Heart left ventricle (tissue), 16 donors: ENCODE measurements around the gene BRMS1L. TPM values are rescaled to one million over a fixed set of nuclear protein-coding genes. Genes with fewer than 3 reads are reported as not detected.

Experiments used
- ATAC-seq, 4 donors: fragments of 200-7000 bp; cut with Tn5 transposase; one replicate each; pipeline ENCODE4 v1.9.1; 2020 to 2022; ENCODE audit warnings: moderate library complexity in 4 of 4, mild to moderate bottlenecking in 3 of 4, moderate number of reproducible peaks in 1 of 4
- DNase-seq, 5 donors: peaks; one replicate each; pipeline ENCODE4 v3.0.0-alpha.2; 2020
- H3K27ac ChIP-seq, 12 donors: fragments of 200-600 bp; sonication (generic) in 4 of 12; one replicate each; pipeline versions ENCODE4 v1.5.0 to v1.8.0; 2016 to 2022; ENCODE audit warnings: mild to moderate bottlenecking in 2 of 12
- H3K27me3 ChIP-seq, 9 donors: fragments of 200-600 bp; sonication (generic) in 2 of 9; one replicate each; pipeline versions ENCODE4 v1.5.1 to v1.8.0; 2016 to 2022; ENCODE audit warnings: mild to moderate bottlenecking in 3 of 9
- H3K36me3 ChIP-seq, 9 donors: fragments of 200-600 bp; sonication (generic) in 2 of 9; one replicate each; pipeline versions ENCODE4 v1.5.0 to v1.8.0; 2018 to 2022; ENCODE audit warnings: mild to moderate bottlenecking in 2 of 9
- H3K4me1 ChIP-seq, 12 donors: fragments of 200-600 bp; sonication (generic) in 4 of 12; one replicate each; pipeline versions ENCODE4 v1.5.0 to v1.8.0; 2016 to 2022; ENCODE audit warnings: mild to moderate bottlenecking in 3 of 12
- H3K4me3 ChIP-seq, 12 donors: fragments of 200-600 bp; sonication (generic) in 4 of 12; one replicate each; pipeline versions ENCODE4 v1.5.0 to v1.8.0; 2017 to 2022; ENCODE audit warnings: mild to moderate bottlenecking in 9 of 12, moderate library complexity in 4 of 12
- H3K9me3 ChIP-seq, 12 donors: fragments of 200-600 bp; sonication (generic) in 4 of 12; one replicate each; pipeline versions ENCODE4 v1.5.0 to v1.8.0; 2016 to 2022; ENCODE audit warnings: mild to moderate bottlenecking in 1 of 12
- POLR2A ChIP-seq, 2 donors: fragments of 450-650 bp; IDR thresholded peaks; one replicate each; pipeline ENCODE4 v1.6.1; 2017; ENCODE audit warnings: antibody characterized with exemption in 2 of 2, mild to moderate bottlenecking in 2 of 2, moderate library complexity in 2 of 2
- WGBS, 4 donors: extraction: QIAGEN DNeasy Blood & Tissue Kit in 2 of 4; methylation state at CpG; one replicate each; pipeline versions ENCODE4 v1.1.5 to v1.1.7; 2013 to 2018; 5-methylcytosine and 5-hydroxymethylcytosine counted together
- intact Hi-C, 10 donors: fragments of 100-400 bp; cut with DNase I; formaldehyde crosslinking; loops; one replicate each; pipeline versions ENCODE4 v1.11.1 to v1.14.2; 2022
- polyA plus RNA-seq, 2 donors: library from polyadenylated mRNA; stranded (reverse); fragments of 200-250 nt; gene quantifications; one replicate each; pipeline ENCODE4 v1.2.3, GENCODE V29; 2013
- total RNA-seq, 9 donors: library from RNA; depleted of rRNA in 2 of 9; stranded (reverse); fragments of >200 nt in 2 of 9; fragmentation: NEBNext Ultra II Directional in 3 of 9; extraction: Animal tissue kit (Norgen Biotek cat#: 25700) in 3 of 9; gene quantifications; one replicate each; pipeline versions ENCODE4 v1.1.0 to v1.2.4, GENCODE V29; 2016 to 2023
- TF ChIP-seq, protein P1 (sequence below), 12 donors: fragments of 200-600 bp; sonication (generic) in 4 of 12; IDR thresholded peaks; one replicate each; pipeline versions ENCODE4 v1.5.0 to v1.8.0; 2018 to 2022; ENCODE audit warnings: antibody characterized with exemption in 12 of 12, mild to moderate bottlenecking in 5 of 12
- donor health status: ischemic (EF 13 %, LVEDD 7.1; RV severe dilation, severe dysfunction).
- donor health status: healthy with polysubstance abuse.
- donor health status: DM: no; HTN: yes; CAD: no.
- donor health status: DM: no; HTN: no; CAD: no.
- donor health status: ischemic (EF 25% LVEDD 6.9; RV normal size, moderate dysfunction).
- donor health status: ischemic (EF 25% LVEDD 5.7; RV mildly dilated, moderate dysfunction).
- donor health status: healthy.
- donor health status: DM: yes; HTN: yes; CAD: no.
- donor health status: ischemic (EF 35%, LVEDD 5.7; RV mildly dilated, moderate dysfunction).
- donor health status: nonischemic (EF 11% LVEDD 7.7; RV severe dilation, severe dysfunction).
- donor health status: DM: yes; HTN: yes; CAD: no.
- donor health status: PGD.
- donor health status: ischemic (EF 29% LVEDD 5.4; RV normal size, mild dysfunction).
- donor health status: nonischemic (EF 23%, LVEDD 6.1; RV moderate dilation, normal function).

BRMS1L gene
- total and polyA plus RNA-seq, 11 donors: 3.4 to 14.8 (median 11.1) TPM

DNA sequence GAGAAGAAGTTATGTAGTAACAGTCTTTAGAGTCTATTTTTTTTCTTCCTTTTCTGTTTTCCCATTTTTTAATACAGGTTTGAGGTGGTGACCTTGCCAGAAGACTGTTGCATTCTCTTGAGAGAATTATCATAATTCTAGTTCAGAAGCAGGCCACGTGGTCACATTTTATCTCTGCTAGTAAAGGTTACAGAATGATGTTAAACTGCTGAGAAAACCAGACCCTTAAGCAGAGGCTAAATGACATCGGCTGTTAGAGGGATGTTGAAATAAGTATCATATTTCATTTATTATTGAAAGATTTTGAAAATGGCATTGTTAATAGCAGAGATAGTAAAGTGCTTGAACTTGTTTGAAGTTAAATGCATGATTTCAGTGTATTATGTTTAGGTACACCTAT is 49.2 kb downstream of the BRMS1L start:
- intact Hi-C loops: loop anchor here in 1 of 10 donors (10.0 kb wide), 1 partner anchor 190 kb away; no protein-coding TSS in a partner anchor
- WGBS, 4 donors: 50 to 62% (median 56%) methylated on average over 2 of the region's 2 CpGs
- Histone ChIP-seq H3K4me3 (no peak overlapping the region), H3K4me1 (peaks cover 0 to 22% (median 14%) of the 10 kb centered on the region in 12 donors), H3K36me3 (peaks cover 0 to 6% (median 0%) of the 10 kb centered on the region in 9 donors), H3K27ac (no peak overlapping the region), H3K27me3 (no peaks in the 10 kb centered on the region), H3K9me3 (no peaks in the 10 kb centered on the region)
- no peak for DNase-seq
- no peak for ATAC-seq
- TF ChIP-seq, protein P1, sequence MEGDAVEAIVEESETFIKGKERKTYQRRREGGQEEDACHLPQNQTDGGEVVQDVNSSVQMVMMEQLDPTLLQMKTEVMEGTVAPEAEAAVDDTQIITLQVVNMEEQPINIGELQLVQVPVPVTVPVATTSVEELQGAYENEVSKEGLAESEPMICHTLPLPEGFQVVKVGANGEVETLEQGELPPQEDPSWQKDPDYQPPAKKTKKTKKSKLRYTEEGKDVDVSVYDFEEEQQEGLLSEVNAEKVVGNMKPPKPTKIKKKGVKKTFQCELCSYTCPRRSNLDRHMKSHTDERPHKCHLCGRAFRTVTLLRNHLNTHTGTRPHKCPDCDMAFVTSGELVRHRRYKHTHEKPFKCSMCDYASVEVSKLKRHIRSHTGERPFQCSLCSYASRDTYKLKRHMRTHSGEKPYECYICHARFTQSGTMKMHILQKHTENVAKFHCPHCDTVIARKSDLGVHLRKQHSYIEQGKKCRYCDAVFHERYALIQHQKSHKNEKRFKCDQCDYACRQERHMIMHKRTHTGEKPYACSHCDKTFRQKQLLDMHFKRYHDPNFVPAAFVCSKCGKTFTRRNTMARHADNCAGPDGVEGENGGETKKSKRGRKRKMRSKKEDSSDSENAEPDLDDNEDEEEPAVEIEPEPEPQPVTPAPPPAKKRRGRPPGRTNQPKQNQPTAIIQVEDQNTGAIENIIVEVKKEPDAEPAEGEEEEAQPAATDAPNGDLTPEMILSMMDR (IDR thresholded peaks at IDR 0.05): no peak
- no peak for TF ChIP-seq POLR2A (IDR thresholded peaks at IDR 0.05)

DNA sequence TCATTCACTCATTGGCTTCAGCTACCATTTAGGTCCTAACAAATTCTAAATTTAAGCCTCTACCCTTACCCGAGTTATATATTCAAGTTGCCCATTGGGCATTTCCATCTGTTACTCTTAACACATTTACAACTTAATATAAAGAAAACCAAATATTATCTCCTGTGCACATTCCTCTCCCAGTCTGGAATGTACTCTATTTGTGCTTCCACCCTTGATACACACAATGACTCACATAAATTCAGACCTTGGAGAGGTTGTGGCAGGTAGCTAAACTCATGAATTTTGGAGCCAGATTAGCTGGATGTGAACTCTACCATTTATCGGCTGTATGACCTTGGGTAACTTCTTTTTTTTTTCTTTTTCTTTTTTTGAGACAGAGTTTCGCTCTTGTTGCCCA is 51.1 kb downstream of the BRMS1L start:
- Histone ChIP-seq H3K27ac (no peak overlapping the region), H3K4me1 (peaks cover 0 to 22% (median 14%) of the 10 kb centered on the region in 12 donors), H3K27me3 (no peaks in the 10 kb centered on the region), H3K9me3 (no peaks in the 10 kb centered on the region), H3K4me3 (no peak overlapping the region), H3K36me3 (no peaks in the 10 kb centered on the region)
- TF ChIP-seq, protein P1 (IDR thresholded peaks at IDR 0.05): no peak
- WGBS, 4 donors: 79 to 98% (median 95%) methylated on average over 3 of the region's 3 CpGs
- intact Hi-C loops: loop anchor here in 1 of 10 donors (10.0 kb wide), 1 partner anchor 188 kb away; no protein-coding TSS in a partner anchor
- no peak for DNase-seq
- ATAC-seq: no peak

DNA sequence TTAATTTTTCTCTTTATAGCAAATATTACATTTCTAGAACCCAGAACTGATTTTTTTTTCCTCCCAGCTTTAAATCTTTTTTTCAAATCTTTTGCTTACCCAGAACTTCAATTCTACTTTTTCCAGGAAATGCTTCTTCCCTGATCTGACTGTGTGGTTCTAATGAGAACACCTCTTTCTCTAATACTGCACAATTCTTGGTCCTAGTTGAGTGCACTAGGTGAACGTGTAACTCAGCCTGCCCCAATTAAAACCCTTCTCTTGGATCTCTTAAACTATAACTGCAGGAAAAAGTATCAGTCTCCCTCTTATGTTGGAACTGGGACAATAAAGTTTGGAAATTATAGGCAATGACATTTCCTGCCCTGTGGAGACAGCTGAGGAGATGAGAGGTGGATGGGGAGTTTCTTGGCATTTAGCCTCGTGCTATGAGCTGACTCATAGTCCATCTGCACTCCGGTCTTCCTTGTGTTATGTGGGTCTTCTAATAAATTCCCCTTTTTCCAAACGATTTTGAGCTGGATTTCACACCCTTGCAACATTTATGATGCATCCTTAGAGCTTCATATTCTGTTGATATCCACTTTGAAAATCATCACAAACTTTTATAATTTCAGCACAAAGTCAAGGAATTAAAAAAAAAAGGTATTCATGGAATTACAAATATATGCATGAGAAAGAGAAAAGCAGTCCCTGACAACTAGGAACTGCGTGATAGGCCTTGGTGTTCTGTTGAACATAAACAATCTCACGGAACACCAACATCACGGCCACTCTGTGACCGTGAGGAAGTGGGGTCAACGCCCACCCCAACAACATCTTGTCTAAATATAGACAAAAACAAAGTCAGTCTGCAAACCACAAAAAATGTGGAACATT is 52.4 kb downstream of the BRMS1L start:
- intact Hi-C loops: loop anchor here in 1 of 10 donors (10.0 kb wide), 1 partner anchor 186 kb away; no protein-coding TSS in a partner anchor
- Histone ChIP-seq H3K27me3 (no peaks in the 10 kb centered on the region), H3K9me3 (no peaks in the 10 kb centered on the region), H3K4me3 (no peak overlapping the region), H3K27ac (peak overlapping the region in 2 of 12 donors; percentile 14 to 20), H3K4me1 (peaks cover 0 to 22% (median 14%) of the 10 kb centered on the region in 12 donors), H3K36me3 (no peaks in the 10 kb centered on the region)
- ATAC-seq (peak in 3 of 4 donors; percentile 78 to 95 (median 88)), DNase-seq (peak in 4 of 5 donors; percentile 30 to 37 (median 32))
- 31 to 40% (median 38%) methylated on average over 9 of the region's 9 CpGs for WGBS, 4 donors
- TF ChIP-seq, protein P1 (IDR thresholded peaks at IDR 0.05): no peak
- no peak for TF ChIP-seq POLR2A (IDR thresholded peaks at IDR 0.05)

DNA sequence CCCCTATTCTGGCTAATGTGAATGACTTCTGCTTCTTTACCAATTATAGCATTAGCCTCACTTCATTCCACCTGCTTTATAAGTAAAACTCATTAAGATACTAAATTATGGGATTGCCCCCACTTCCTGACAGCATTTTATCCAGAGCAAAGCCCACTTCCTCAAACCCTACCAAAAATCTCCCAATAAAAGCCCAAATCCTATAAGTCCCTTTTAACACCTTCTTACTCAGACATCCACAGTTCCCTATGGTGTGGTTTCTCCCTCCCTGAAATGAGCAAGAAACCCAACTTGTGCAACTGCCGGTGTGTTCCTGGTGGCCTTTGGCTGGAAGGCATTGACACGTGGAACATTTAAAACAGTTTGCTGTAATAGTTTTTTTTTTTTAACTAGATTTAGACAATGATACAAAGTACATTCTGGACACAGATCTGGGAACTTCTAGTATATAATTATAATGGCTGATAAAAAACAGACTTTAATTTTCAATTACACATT is 53.1 kb downstream of the BRMS1L start:
- Histone ChIP-seq H3K4me1 (peaks cover 0 to 22% (median 14%) of the 10 kb centered on the region in 12 donors), H3K36me3 (no peaks in the 10 kb centered on the region), H3K4me3 (no peak overlapping the region), H3K27me3 (no peaks in the 10 kb centered on the region), H3K27ac (peak overlapping the region in 2 of 12 donors; percentile 14 to 20), H3K9me3 (no peaks in the 10 kb centered on the region)
- DNase-seq: no peak
- TF ChIP-seq POLR2A (IDR thresholded peaks at IDR 0.05): no peak
- TF ChIP-seq, protein P1 (IDR thresholded peaks at IDR 0.05): no peak
- WGBS, 4 donors: 38 to 60% (median 54%) methylated on average over 2 of the region's 2 CpGs
- intact Hi-C loops: loop anchor here in 1 of 10 donors (10.0 kb wide), 1 partner anchor 186 kb away; no protein-coding TSS in a partner anchor
- no peak for ATAC-seq
